Measurements from ENCODE around the gene CMTR1.

The CMTR1 gene

DNA sequence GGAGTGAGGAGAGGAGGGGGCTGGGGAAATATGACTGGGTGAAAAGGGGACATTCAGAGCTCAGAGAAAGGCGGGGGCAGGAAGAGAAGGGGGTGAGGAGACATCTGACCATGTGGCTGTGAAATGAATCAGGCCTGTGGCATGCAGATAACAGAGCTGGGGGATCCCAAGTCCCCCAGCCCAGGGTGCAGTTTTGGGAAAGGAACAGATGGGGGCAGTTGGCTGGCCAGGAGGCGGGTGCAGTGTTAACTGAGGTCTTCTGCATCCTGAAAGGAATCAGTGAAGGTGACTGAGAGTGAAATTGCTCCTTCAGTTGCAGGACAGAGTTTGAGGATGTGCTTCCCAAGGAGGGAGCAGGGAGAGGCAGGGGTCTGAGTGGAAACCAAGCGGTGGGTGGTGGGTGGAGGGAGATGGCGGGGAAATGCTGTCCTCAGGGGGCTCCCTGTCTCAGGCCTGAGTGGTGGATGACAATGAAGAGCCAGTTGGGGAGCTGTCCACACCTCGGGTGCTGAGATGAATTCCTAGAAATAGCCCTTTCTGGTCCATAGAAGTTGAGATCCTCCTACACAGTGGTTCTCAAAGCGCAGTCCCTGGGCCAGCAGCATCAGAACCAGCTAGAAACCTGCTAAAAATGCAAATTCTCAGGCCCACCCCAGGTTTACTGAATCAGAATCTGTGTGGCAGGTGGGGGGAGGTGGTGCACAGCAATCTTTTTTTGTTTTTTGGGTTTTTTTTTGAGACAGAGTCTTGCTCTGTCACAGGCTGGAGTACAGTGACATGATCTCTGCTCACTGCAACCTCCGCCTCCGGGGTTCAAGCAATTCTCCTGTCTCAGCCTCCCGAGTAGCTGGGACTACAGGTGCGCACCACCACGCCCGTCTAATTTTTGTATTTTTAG, 92.7 kb downstream of the CMTR1 start:
- Histone ChIP-seq H3K9ac (ENCODE audit: low read length) (no peak overlapping the region), H3K36me3 (ENCODE audit: control insufficient read depth, insufficient read depth, low read length) (no peaks in the 10 kb centered on the region), H3K4me1 (ENCODE audit: control insufficient read depth, insufficient read depth, low read length) (no peaks in the 10 kb centered on the region), H3K27me3 (ENCODE audit: control insufficient read depth, insufficient read depth, low read length) (no peaks in the 10 kb centered on the region), H3K4me3 (ENCODE audit: low read length) (no peak overlapping the region), H3K27ac (ENCODE audit: low read depth, low read length) (no peak overlapping the region)

GRCh38 chr6:37528541-37528940, 95.5 kb downstream of the CMTR1 start:
- Histone ChIP-seq H3K36me3 (ENCODE audit: control insufficient read depth, insufficient read depth, low read length) (no peaks in the 10 kb centered on the region), H3K4me1 (ENCODE audit: control insufficient read depth, insufficient read depth, low read length) (no peaks in the 10 kb centered on the region), H3K9ac (ENCODE audit: low read length) (no peak overlapping the region), H3K4me3 (ENCODE audit: low read length) (no peak overlapping the region), H3K27ac (ENCODE audit: low read depth, low read length) (no peak overlapping the region), H3K27me3 (ENCODE audit: control insufficient read depth, insufficient read depth, low read length) (no peaks in the 10 kb centered on the region)

DNA sequence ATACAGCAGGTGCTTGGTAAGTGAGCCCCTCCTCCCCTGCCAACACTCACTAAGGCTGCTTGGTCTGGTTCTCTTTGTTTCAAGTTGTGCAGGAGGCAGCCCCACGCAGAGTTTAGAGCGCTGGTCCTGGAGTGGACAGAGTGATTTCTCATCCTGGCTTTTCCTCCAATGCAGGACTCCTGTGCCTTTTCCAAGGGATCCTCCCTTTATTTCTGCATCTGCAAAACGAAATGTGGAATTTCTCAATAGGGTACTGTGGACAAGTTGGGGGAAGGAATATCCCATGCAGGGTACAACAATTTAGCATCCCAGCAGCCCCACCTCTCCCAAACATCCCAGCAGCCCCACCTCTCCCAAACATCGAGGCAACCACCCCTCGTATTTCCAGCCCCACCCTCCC, 97.3 kb downstream of the CMTR1 start:
- Histone ChIP-seq H3K27ac (ENCODE audit: low read depth, low read length) (no peak overlapping the region), H3K27me3 (ENCODE audit: control insufficient read depth, insufficient read depth, low read length) (peaks cover 3% of the 10 kb centered on the region), H3K36me3 (ENCODE audit: control insufficient read depth, insufficient read depth, low read length) (no peaks in the 10 kb centered on the region), H3K4me3 (ENCODE audit: low read length) (no peak overlapping the region), H3K9ac (ENCODE audit: low read length) (no peak overlapping the region), H3K4me1 (ENCODE audit: control insufficient read depth, insufficient read depth, low read length) (no peaks in the 10 kb centered on the region)

DNA sequence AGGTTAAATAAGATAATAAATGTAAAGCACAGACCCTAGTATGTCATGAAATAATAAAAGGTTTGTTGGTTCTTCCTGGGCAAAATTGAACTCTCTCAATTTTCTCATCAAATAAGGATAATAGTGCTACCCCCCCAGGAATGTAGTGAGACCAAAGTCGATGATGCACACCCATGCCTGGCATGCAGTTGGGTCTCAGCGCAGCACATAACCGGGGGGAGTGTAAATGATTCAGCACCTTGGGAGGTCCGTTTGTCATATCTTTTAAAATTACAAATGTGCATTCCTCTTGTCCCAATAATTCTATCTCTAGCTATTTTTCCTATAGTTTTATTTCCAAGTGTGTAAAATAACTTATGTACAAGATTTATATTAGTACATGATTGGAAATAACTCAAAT, 98.0 kb downstream of the CMTR1 start:
- Histone ChIP-seq H3K27me3 (ENCODE audit: control insufficient read depth, insufficient read depth, low read length) (peaks cover 8% of the 10 kb centered on the region), H3K27ac (ENCODE audit: low read depth, low read length) (no peak overlapping the region), H3K4me1 (ENCODE audit: control insufficient read depth, insufficient read depth, low read length) (no peaks in the 10 kb centered on the region), H3K4me3 (ENCODE audit: low read length) (no peak overlapping the region), H3K36me3 (ENCODE audit: control insufficient read depth, insufficient read depth, low read length) (no peaks in the 10 kb centered on the region), H3K9ac (ENCODE audit: low read length) (no peak overlapping the region)

Measured in rectal smooth muscle tissue (tissue), 1 donor.